Activated CD8-positive, alpha-beta memory T cell treated with anti-CD3 and anti-CD28 coated beads for 1 hour (primary cell): Measurements from ENCODE around the gene OR8S1.
"Not testable (repeated sequence)": the region's sequence is repeated elsewhere in the genome, so short reads cannot be mapped to it uniquely, and the experiment has no call there.

Experiments used
- DNase-seq, 2 donors: peaks; one replicate each; pipeline ENCODE4 v3.0.0-alpha.2; 2020; ENCODE audit warnings: low read depth in 1 of 2; ENCODE audit errors: extremely low read depth in 1 of 2

OR8S1 gene

DNA sequence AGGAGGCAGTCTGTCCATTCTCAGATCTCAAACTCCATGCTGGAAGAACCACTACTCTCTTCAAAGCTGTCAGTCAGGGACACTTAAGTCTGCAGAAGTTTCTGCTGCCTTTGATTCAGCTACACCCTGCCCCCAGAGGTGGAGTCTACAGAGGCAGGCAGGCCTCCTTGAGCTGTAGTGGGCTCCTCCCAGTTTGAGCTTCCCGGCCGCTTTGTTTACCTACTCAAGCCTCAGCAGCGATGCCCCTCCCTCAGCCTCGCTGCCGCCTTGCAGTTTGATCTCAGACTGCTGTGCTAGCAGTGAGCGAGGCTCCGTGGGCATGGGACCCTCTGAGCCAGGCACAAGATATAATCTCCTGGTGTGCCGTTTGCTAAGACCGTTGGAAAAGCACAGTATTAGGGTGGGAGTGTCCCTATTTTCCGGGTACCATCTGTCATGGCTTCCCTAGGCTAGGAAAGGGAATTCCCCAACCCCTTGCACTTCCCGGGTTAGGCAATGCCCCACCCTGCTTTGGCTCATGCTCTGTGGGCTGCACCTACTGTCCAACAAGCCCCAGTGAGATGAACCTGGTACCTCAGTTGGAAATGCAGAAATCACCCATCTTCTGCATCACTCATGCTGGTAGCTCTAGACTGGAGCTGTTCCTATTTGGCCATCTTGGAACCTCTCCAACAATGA is 28.4 kb downstream of the OR8S1 start:
- DNase-seq: not testable (repeated sequence)

DNA sequence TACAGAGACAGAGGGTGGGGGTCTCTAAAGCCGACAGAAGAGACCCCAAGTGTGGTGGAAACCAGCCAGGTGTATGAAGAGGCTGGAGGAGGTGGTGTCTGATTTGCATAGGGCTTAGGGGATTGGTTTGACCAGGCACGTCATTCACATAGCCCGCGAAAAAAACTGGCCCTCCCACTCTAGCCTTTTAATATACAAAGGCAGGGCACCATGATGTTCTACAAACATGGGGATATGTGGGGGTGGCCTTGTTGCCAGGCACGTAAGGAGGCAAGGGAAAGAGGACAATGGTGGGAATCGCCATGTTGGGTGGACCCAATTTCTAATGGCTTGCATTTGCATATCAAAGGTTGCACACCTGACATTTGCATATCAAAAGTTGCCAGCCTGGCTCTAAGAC is 31.2 kb downstream of the OR8S1 start:
- no peak for DNase-seq

DNA sequence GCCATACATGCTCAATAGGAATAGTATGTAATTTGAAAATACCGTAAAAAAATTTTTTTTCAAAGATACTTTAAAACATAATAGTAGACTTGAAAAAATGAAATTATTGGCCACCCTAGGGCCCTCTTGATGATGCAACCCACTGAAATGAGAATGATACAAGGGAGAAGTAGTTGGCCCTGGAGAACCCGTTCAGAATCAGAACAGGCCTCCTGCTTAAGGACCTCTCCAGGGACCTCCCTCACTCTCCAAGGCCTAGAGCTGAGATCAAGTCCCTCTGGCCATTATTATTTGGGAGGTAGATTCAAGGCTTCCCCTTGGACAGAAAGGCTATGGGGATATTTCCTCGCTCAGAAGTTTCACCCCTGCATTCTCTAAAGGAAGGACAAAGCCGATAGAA is 32.5 kb downstream of the OR8S1 start:
- DNase-seq: no peak

DNA sequence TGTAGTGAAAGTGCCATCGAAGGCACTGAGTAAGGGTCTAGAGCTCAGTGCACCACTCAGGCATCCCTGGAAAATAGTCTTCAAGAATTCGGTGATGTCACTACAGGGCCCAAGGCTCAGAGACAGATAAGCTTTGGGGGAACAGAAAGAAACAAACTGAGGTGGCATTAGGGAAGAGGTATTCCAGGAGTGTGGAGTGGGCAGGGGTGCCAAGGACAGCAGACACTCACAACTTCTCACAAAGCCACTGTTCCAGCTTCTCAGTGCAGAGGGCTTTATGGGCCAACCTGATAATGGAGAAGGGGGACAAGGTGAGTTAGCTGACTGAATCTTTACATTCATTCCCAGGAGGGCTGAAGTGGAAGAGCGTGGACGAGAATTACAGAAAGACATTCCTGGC is 42.3 kb downstream of the OR8S1 start:
- no peak for DNase-seq

DNA sequence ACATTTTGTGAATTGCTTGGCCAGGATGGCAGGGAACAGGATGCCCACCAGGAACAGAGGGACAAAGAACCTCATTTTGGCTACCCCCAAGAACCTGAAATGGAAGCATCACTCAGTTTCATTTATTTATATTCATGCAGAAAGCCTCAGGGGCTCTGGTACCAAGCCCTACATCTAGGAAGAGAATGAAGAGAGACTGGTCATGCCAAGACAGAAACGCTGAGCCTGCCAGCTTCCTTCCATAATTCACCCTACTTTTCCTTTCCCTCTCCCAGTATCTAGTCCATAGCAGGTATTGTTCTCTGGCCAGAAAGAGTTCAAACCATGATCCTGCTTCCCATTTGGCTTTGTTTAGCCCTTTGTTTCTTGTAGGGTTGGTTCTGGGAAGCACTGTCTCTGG is 44.5 kb downstream of the OR8S1 start, which contains the start of gene LALBA:
Gene LALBA, minus strand, starts transcription at position 101 of the 400 bp plus-strand sequence. Its CDS starts 26 bp downstream, at position 75.
- no peak for DNase-seq

DNA sequence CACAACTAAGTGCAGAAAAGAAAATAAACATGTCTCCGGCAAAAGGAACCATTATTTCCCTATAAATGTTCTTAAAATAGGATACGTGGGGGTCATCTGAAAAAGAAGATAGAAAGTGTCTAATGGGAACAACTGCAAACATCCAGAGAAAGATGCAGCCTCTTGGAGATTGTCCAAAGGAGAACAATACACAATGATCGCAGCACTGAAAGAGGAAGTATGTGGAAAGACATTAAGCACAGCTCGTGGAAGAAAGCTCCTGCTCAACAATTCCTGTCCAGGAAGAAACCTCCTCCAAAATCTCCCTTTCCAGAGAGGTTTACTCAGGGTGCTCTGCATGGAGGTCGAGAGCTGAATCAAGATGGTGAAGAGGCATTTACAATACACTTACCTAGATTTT is 46.9 kb downstream of the OR8S1 start:
- DNase-seq: no peak
